GM21576 (cell line): ENCODE data around the gene RREB1.

Experiments
- ATAC-seq: cut with Tn5 transposase; IDR thresholded peaks from one replicate; pipeline ENCODE4 v1.9.1; 2021; ENCODE audit warnings: mild to moderate bottlenecking, moderate library complexity; ENCODE audit not compliant: unreplicated experiment

The RREB1 gene

DNA sequence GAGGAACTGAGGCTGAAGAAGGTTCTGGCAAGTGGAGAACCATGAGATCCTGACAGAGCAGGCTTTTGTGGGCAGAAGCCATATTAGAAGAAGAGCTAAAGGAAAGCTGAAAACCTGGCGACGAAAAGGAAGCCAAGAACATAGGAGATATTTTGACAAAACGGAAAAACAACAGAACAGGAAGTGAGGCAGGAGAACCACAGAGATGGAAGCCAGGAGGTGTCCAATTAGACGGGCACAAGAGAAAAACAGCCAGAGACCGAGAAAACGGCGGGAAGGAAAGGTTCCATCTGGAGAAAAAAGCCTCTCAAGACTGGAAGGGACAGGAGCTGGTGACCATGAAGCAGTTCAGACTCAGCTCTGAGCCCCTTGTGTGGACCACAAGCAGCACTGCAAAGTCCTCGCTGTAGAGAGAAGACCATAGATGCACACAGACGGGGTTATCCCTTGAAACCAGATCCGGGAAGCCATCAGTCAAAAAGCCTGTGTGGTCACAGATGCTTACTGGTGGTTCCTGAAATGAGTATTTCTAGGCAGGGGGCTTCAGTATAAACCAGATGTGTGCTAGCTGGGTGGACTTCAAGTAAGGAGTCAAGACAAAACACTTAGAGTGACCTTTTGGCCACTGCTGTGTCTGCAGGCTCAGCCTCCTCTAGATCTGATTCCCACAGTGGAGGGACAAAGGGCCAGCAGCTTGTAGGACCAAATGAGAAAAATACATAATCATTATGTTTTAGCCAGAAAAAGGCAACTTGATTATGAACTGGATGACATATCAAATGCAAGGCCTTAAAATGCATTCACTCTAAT lies 174.5 kb downstream of the RREB1 start:
- no peak for ATAC-seq

DNA sequence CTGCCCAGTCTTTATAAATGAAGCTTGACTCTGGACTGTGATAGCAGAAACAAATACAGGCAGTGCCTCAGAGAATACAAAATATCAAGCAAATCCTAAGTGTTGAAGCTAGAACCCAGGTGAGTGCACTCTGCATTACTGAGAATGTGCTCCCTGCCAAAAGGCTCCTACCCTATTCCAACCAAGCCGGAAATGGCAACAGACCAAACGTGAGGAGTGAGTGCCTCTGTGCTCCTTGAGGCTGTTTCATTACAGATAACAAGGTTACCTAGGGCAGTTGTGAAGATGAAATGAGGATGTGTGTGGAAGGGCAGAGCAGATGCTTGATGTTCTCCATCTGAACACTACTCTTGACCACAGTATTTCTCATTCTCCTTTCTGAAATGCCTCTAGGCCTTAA lies 175.9 kb downstream of the RREB1 start:
- no peak for ATAC-seq

GRCh38 chr6:7285416-7285815 lies 177.7 kb downstream of the RREB1 start:
- ATAC-seq, result no peak

- no peak for ATAC-seq
Observed at GRCh38 chr6:7290079-7290478, 182.3 kb downstream of the RREB1 start.

DNA sequence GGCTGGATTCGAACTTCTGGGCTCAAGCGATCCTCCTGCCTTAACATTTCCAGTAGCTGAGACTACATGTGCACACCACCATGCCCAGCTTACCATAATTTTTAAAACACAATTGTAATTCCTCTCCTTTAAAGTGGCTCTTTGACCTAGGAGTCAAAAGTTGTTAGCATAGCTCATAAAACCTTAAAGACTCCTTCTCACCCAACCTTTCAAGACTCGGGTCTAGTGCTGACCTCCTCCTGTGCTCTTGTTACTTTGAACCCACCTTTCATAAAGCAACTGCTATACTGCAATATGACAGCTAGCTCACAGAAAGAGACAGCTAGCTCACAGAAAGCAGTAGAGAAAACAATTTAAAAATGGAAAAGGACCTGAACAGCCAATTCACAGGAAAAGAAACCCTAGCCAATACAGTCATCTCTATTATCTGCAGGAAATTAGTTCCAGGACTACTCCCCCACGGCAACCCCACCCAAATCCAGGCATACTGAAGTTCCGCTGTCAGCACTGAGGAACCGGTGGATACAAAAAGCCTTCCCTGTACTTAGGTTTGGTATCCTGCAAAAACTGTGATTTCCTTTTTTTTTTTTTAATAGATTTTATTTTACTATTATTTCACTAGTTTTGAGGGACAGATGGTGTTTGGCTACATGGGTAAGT lies 185.0 kb downstream of the RREB1 start:
- ATAC-seq, result no peak

DNA sequence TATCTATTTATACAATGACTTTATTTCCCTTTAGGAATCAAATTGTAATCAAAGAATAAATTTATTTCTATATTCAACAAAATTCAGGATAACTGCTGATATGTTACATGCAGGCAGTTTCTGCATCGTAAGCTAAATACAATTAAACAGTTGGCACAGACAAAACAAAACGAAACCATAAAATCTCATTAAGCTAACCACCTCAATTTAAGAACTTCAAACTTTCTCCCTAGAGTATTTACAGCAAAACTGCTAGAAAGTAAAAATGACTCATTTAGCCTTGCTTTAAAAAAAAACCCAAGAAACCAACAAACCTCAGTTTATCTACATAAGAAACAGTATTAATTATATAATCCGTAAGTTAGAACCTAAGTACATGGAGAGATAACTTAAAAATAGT lies 188.2 kb downstream of the RREB1 start:
- ATAC-seq, result no peak

- no peak for ATAC-seq
Observed at GRCh38 chr6:7296602-7297001, 188.8 kb downstream of the RREB1 start.

DNA sequence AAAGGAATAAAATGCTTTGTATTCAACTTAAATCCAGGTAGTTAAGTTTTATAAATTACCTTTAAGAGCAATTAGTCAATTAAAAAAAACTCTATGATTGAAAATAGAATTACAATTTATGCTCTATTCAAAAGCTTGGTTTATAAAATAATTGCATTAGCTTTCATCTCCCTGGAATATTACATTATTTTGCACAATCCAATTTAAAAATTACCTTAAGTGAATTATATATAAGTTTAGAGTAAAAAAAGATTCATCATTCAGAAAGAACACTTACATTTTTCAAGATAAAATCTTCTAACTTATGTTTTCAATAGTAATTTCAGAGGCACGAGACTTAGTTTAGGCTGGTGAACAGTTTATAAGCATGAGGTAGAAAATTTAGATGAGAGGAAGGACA lies 190.4 kb downstream of the RREB1 start:
- no peak for ATAC-seq

- no peak for ATAC-seq
Observed at GRCh38 chr6:7300926-7301325, 193.2 kb downstream of the RREB1 start.
